HG03280 (cell line): ENCODE data around the gene RBM11.

Source experiments
- ATAC-seq: cut with Tn5 transposase; IDR thresholded peaks from one replicate; pipeline ENCODE4 v1.9.1; 2021; ENCODE audit warnings: mild to moderate bottlenecking, moderate library complexity; ENCODE audit not compliant: unreplicated experiment

The RBM11 gene

DNA sequence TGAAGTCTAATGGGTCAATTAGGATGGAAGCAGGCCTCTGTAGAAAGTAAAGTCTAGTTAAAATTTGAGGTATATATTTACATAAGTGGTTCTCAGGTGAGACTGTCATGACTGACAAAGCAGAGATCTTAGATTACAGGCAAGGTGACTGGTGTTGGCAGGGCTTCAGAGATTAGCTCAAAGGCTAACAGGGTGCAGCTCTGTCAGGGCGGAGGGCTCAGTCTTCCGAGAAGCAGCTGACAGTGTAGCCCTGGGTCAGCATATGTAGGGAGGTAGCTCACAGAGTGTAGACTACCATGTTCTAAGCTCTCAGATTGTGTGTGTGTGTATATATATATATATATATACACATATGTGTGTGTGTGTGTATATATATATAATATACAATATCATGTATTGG is 54.7 kb downstream of the RBM11 start:
- ATAC-seq, result no peak

DNA sequence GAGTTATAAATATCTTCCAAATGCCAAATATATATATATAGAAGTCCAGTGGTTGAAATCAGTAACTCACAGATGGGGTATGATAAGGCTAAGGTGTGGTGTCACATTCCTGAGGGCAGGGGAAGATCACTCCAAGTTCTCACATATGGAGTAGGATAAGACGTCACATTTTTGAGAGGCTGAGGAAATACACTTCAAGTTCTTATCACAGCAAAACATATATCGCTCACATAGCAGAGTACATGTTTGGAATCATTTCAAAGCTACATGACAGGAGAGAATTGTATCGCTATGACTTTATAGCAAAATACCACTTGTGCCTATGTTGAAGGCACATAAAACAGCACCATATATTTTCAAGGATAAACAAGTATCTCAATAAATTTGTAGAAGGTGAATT is 55.1 kb downstream of the RBM11 start:
- no peak for ATAC-seq

DNA sequence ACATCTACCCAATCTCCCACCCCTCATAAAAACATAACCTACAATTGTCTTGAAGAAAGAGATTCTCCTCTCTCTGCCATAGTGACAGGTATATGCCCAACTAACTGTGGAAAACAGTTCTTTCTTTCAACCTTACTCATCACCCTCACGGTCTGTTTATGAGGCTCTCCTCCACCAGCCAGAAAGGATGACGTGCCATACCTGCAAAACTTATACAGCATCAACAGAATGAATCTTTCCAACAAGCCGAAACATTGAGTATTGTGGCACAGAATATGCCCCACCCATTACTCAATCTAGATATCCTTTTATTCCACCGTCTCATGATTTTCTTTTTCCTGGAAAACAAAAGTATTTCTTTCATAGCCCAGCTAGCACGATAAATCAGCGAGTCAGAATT is 55.7 kb downstream of the RBM11 start:
- ATAC-seq, result no peak

DNA sequence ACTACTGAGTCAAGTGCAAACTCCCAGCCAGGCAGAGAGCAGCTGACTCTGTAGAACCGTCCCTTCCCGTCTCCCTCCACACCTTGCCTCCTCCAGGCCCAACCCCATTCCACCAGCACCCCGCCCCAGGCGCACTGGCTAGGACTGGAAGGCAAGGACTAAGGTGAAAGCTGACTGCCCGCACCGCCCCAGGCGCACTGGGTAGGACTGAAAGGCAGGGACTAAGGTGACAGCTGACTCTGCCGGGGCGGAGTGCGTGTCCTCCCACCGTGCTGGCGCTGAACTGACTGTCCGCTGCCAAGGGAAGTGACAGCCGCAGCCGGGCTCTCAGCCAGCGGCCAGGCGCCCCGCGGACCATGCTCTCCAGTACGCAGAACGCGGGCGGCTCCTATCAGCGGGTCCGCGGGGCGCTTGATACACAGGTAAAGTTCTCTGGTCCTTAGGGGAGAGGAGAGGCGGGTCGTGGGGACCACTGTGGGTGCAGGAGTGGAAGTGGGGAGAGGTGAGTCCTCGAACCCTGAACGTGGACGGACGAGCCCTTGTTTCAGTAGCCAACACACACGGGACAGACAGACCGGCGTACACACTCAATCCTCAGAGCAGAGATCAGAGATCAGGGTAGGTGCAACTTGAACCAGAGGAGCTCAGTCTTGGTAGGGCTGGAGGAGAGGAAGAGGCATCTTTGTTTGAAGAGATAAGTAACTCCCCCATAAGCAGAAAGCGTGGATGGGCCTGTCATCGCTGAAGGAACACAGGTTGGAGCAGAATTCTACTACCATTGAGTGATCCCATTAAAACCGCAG is 58.0 kb downstream of the RBM11 start:
- no peak for ATAC-seq

DNA sequence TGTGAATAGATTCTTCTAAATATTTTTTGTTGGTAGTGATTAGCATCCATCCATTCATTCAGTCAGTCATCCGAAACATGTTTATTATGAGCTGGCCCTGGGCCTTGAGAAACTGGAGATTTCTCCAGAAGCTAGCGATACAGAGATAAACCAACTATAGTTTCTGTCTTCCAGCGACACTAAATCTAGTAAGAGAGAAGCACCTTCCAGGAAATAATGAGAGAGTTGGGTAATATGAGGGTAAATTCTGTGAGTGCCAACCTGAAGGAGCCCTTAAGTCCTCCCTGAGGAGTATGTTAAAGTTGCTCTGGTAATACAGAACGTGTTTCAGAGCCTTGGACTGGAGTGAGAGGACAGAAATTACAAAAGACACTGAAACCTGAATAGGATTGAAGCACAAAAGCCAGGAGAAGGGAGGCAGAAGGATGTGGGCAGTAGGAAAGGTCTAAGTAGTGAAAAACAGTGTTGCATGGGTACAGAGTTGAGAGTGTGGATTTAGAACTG is 59.8 kb downstream of the RBM11 start:
- ATAC-seq, result no peak
